Activated CD8-positive, alpha-beta T cell treated with anti-CD3 and anti-CD28 coated beads for 36 hours (primary cell): ENCODE measurements around the gene IFNA16. TPM values are rescaled to one million over a fixed set of nuclear protein-coding genes. Genes with fewer than 3 reads are reported as not detected.
A peak's percentile ranks its signal among the peaks of the same experiment; 100 is the strongest.
"Not testable (repeated sequence)": the region's sequence is repeated elsewhere in the genome, so short reads cannot be mapped to it uniquely, and the experiment has no call there.

Source experiments
- ATAC-seq: fragments of 200-7000 bp; cut with Tn5 transposase; one replicate; pipeline ENCODE4 v1.10.0; 2021; ENCODE audit warnings: mild to moderate bottlenecking, moderate library complexity
- CTCF ChIA-PET: fragments of 350-600 bp; sonication (Branson Sonifier 250); formaldehyde crosslinking; loops from one replicate; lab custom pipeline; 2021; ENCODE audit warnings: antibody characterized with exemption; lab: Charles Lee
- POLR2A ChIA-PET: fragments of 350-600 bp; sonication (Branson Sonifier 250); formaldehyde crosslinking; loops from one replicate; lab custom pipeline; 2021; ENCODE audit warnings: antibody characterized with exemption; lab: Charles Lee
- DNase-seq: peaks from one replicate; pipeline ENCODE4 v3.0.0-alpha.2; 2020
- H3K27ac Mint-ChIP-seq: one replicate; pipeline ENCODE4 v1.8.0; 2021; ENCODE audit warnings: mild to moderate bottlenecking, mixed read lengths
- H3K27me3 Mint-ChIP-seq: one replicate; pipeline ENCODE4 v1.8.0; 2021; ENCODE audit warnings: mixed read lengths
- H3K36me3 Mint-ChIP-seq: one replicate; pipeline ENCODE4 v1.8.0; 2021; ENCODE audit warnings: low read depth, mixed read lengths
- H3K4me1 Mint-ChIP-seq: one replicate; pipeline ENCODE4 v1.8.0; 2021; ENCODE audit warnings: low read depth, mixed read lengths
- H3K4me3 Mint-ChIP-seq: one replicate; pipeline ENCODE4 v1.8.0; 2021; ENCODE audit warnings: mild to moderate bottlenecking, moderate library complexity, mixed read lengths
- H3K9me3 Mint-ChIP-seq: one replicate; pipeline ENCODE4 v1.8.0; 2021; ENCODE audit warnings: mixed read lengths
- CTCF ChIP-seq: fragments of 200-600 bp; IDR thresholded peaks from one replicate; pipeline ENCODE4 v1.8.0; 2022; ENCODE audit warnings: antibody characterized with exemption, mild to moderate bottlenecking
- intact Hi-C: fragments of 100-400 bp; cut with micrococcal nuclease; formaldehyde crosslinking; loops from one replicate; pipeline ENCODE4 v1.10.0; 2022
- total RNA-seq, 2 experiments: library from RNA; stranded (reverse); gene quantifications; one replicate each; pipeline ENCODE4 v1.2.3, GENCODE V29; 2021

The IFNA16 gene
- total RNA-seq, 2 experiments from 2014 or later: not detected

- no peak for ATAC-seq
- ChIA-PET POLR2A (no interaction called here), CTCF (interaction anchor here (0.7 to 1.9 kb wide), 3 partner anchors 15 to 185 kb away, joined by 3 to 7 read pairs (median 4); no protein-coding TSS in a partner anchor)
- peaks cover 3% of the 10 kb centered on the region for H3K27me3 Mint-ChIP-seq
- DNase-seq: no peak
- no peak for TF ChIP-seq CTCF
- no peaks in the 10 kb centered on the region for H3K9me3 Mint-ChIP-seq
- intact Hi-C loops: loop anchor here (10.0 kb wide), 1 partner anchor 574 kb away; no protein-coding TSS in a partner anchor
- no peak overlapping the region for H3K27ac Mint-ChIP-seq
- H3K36me3 Mint-ChIP-seq: no peaks in the 10 kb centered on the region
- no peak overlapping the region for H3K4me3 Mint-ChIP-seq
- peaks cover 6% of the 10 kb centered on the region for H3K4me1 Mint-ChIP-seq
These were observed 6.8 kb downstream of the IFNA16 start for GRCh38 chr9:21210311-21210710.

DNA sequence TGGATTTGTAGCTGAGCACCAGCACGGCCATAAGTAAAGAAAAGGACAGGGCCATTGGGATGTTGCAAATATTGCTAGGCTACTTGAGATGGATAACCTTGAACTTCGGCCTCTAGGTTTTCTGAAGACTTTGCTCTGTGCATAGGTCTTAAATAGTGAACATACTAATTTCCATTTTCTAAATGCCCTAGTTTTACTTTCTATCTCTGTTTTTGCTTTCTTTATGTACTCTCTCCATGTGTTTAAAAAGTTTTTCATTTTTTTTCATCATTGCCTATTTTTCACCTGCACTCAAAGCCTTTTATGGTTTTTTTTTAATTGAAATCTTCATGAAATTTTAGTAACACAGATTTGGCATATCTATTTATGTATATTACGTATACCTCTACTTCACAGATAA lies 10.1 kb downstream of the IFNA16 start, which contains the start of gene IFNA10:
TSS of gene IFNA10 (minus strand) at position 101 of the 400 bp plus-strand sequence. CDS start at position 55, 46 bp downstream.
- intact Hi-C loops, DNase-seq, H3K36me3 Mint-ChIP-seq, H3K9me3 Mint-ChIP-seq, ATAC-seq, H3K27me3 Mint-ChIP-seq, H3K27ac Mint-ChIP-seq, H3K4me3 Mint-ChIP-seq, H3K4me1 Mint-ChIP-seq: not testable (repeated sequence)
- ChIA-PET CTCF (interaction anchor here (1.2 kb wide), 1 partner anchor 12 kb away, joined by 4 read pairs; no protein-coding TSS in a partner anchor), POLR2A (interaction anchor here (1.2 kb wide), 1 partner anchor 28 kb away, joined by 3 read pairs; no protein-coding TSS in a partner anchor)

- no peak for TF ChIP-seq CTCF
- DNase-seq: no peak
- H3K27ac Mint-ChIP-seq: no peak overlapping the region
- H3K9me3 Mint-ChIP-seq: peaks cover 3% of the 10 kb centered on the region
- H3K27me3 Mint-ChIP-seq: peaks cover 5% of the 10 kb centered on the region
- H3K4me1 Mint-ChIP-seq: peaks cover 5% of the 10 kb centered on the region
- no peak overlapping the region for H3K4me3 Mint-ChIP-seq
- intact Hi-C loops: no loop called here
- H3K36me3 Mint-ChIP-seq: no peaks in the 10 kb centered on the region
- peak; percentile 42 for ATAC-seq
- POLR2A ChIA-PET: no interaction called here
- CTCF ChIA-PET: no interaction called here
These were observed 11.9 kb downstream of the IFNA16 start for GRCh38 chr9:21205204-21205603.

DNA sequence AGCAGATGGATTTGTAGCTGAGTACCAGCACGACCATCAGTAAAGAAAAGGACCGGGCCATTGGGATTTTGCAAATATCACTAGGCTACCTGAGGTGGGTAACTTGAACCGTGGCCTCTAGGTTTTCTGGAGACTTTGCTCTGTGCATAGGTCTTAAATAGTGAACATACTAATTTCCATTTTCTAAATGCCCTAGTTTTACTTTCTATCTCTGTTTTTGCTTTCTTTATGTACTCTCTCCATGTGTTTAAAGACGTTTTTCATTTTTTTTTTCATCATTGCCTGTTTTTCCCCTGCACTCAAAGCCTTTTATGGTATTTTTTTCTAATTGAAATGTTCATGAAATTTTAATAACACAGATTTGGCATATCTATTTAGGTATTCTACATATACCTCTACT lies 15.0 kb downstream of the IFNA16 start, which contains the start of gene IFNA7:
TSS of gene IFNA7 (minus strand) at position 101 of the 400 bp plus-strand sequence. CDS start at position 61, 40 bp downstream.
- H3K9me3 Mint-ChIP-seq, H3K27ac Mint-ChIP-seq, H3K36me3 Mint-ChIP-seq, ATAC-seq, POLR2A ChIA-PET, H3K27me3 Mint-ChIP-seq, H3K4me3 Mint-ChIP-seq, intact Hi-C loops, DNase-seq, H3K4me1 Mint-ChIP-seq: not testable (repeated sequence)
- CTCF ChIA-PET: interaction anchor here (0.6 to 1.5 kb wide), 3 partner anchors 11 to 194 kb away, joined by 3 read pairs; no protein-coding TSS in a partner anchor

GRCh38 chr9:21194867-21195776 lies 22.0 kb downstream of the IFNA16 start:
- H3K36me3 Mint-ChIP-seq: not testable (repeated sequence)
- POLR2A ChIA-PET: interaction anchor here (0.6 kb wide), 2 partner anchors 38 to 133 kb away, joined by 3 read pairs; no protein-coding TSS in a partner anchor

DNA sequence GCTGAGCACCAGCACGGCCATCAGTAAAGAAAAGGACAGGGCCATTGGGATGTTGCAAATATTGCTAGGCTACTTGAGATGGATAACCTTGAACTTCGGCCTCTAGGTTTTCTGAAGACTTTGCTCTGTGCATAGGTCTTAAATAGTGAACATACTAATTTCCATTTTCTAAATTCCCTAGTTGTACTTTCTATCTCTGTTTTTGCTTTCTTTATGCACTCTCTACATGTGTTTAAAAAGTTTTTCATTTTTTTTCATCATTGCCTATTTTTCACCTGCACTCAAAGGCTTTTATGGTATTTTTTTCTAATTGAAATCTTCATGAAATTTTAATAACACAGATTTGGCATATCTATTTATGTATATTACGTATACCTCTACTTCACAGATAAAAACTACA lies 29.6 kb downstream of the IFNA16 start, which contains the start of gene IFNA4:
TSS of gene IFNA4 (minus strand) at position 101 of the 400 bp plus-strand sequence. CDS start at position 45, 56 bp downstream.
- intact Hi-C loops, H3K4me3 Mint-ChIP-seq, H3K4me1 Mint-ChIP-seq, POLR2A ChIA-PET, H3K9me3 Mint-ChIP-seq, ATAC-seq, DNase-seq, H3K27me3 Mint-ChIP-seq, H3K36me3 Mint-ChIP-seq, H3K27ac Mint-ChIP-seq: not testable (repeated sequence)
- CTCF ChIA-PET: interaction anchor here (0.8 kb wide), 1 partner anchor 208 kb away, joined by 4 read pairs; no protein-coding TSS in a partner anchor

More at GRCh38 chr9:21194867-21195776, 22.0 kb downstream of the IFNA16 start:
- DNase-seq (peak; percentile 64), ATAC-seq (peak; percentile 99)
- H3K27ac Mint-ChIP-seq, intact Hi-C loops, H3K4me1 Mint-ChIP-seq, H3K9me3 Mint-ChIP-seq, H3K27me3 Mint-ChIP-seq: not testable (repeated sequence)
- TF ChIP-seq CTCF: peak; percentile 60
- peak overlapping the region; percentile 6 for H3K4me3 Mint-ChIP-seq
- CTCF ChIA-PET: interaction anchor here (0.6 to 4.6 kb wide), 49 partner anchors 8 to 1049 kb away, joined by 3 to 38 read pairs (median 4); partner anchors contain the start of genes IFNW1 and KLHL9
